H9 (cell line): Measurements from ENCODE around the gene PGLYRP4. TPM values are rescaled to one million over a fixed set of nuclear protein-coding genes. Genes with fewer than 3 reads are reported as not detected.

Source experiments
- DNase-seq: peaks from one replicate; pipeline ENCODE4 v3.0.0-alpha.2; 2017
- H2AFZ ChIP-seq: one replicate; pipeline ENCODE4 v1.6.1; 2013; ENCODE audit warnings: mild to moderate bottlenecking, low read length, control low read depth, moderate library complexity
- H2AK5ac ChIP-seq: 2 replicates; pipeline ENCODE4 v1.6.1; 2013; ENCODE audit warnings: low read length, control low read depth, mixed read lengths; ENCODE audit not compliant: insufficient read length
- H2BK120ac ChIP-seq: one replicate; pipeline ENCODE4 v1.6.1; 2013; ENCODE audit warnings: low read depth, mild to moderate bottlenecking, low read length, control low read depth, inconsistent platforms; ENCODE audit not compliant: poor library complexity, severe bottlenecking
- H2BK12ac ChIP-seq: 2 replicates; pipeline ENCODE4 v1.6.1; 2013; ENCODE audit warnings: low read length, control low read depth, mixed read lengths, low read depth; ENCODE audit not compliant: insufficient read length
- H2BK15ac ChIP-seq: 2 replicates; pipeline ENCODE4 v1.6.1; 2013; ENCODE audit warnings: low read depth, low read length, control low read depth
- H2BK20ac ChIP-seq: one replicate; pipeline ENCODE4 v1.6.1; 2013; ENCODE audit warnings: low read depth, mild to moderate bottlenecking, low read length, control low read depth, inconsistent platforms; ENCODE audit not compliant: poor library complexity, severe bottlenecking
- H2BK5ac ChIP-seq: 2 replicates; pipeline ENCODE4 v1.6.1; 2013; ENCODE audit warnings: low read length, control low read depth, mixed read lengths; ENCODE audit not compliant: insufficient read length
- H3K14ac ChIP-seq: 2 replicates; pipeline ENCODE4 v1.6.1; 2013; ENCODE audit warnings: low read length, control low read depth; ENCODE audit not compliant: insufficient read depth
- H3K18ac ChIP-seq: 2 replicates; pipeline ENCODE4 v1.6.1; 2013; ENCODE audit warnings: low read depth, mild to moderate bottlenecking, mixed read lengths, low read length, control low read depth; ENCODE audit not compliant: insufficient read length
- H3K23ac ChIP-seq: 2 replicates; pipeline ENCODE4 v1.6.1; 2013; ENCODE audit warnings: low read length, control low read depth, mixed read lengths, low read depth; ENCODE audit not compliant: insufficient read length
- H3K23me2 ChIP-seq: 2 replicates; pipeline ENCODE4 v1.6.1; 2013; ENCODE audit warnings: low read depth, mild to moderate bottlenecking, mixed read lengths, low read length, control low read depth; ENCODE audit not compliant: insufficient read length, poor library complexity, severe bottlenecking
- H3K27ac ChIP-seq: 2 replicates; pipeline ENCODE4 v1.5.1; 2013; ENCODE audit warnings: low read length, control low read depth, mixed read lengths, low read depth; ENCODE audit not compliant: insufficient read length
- H3K27me3 ChIP-seq: 2 replicates; pipeline ENCODE4 v1.6.1; 2013; ENCODE audit warnings: low read length, control low read depth, inconsistent platforms; ENCODE audit not compliant: insufficient read depth
- H3K4ac ChIP-seq: 2 replicates; pipeline ENCODE4 v1.6.1; 2013; ENCODE audit warnings: low read depth, mild to moderate bottlenecking, control low read depth, inconsistent platforms, low read length, moderate library complexity
- H3K4me1 ChIP-seq: 2 replicates; pipeline ENCODE4 v1.6.1; 2013; ENCODE audit warnings: low read length, control low read depth, inconsistent platforms; ENCODE audit not compliant: insufficient read depth
- H3K4me2 ChIP-seq: 2 replicates; pipeline ENCODE4 v1.6.1; 2013; ENCODE audit warnings: low read length, control low read depth, mixed read lengths; ENCODE audit not compliant: insufficient read length, insufficient read depth
- H3K56ac ChIP-seq: 2 replicates; pipeline ENCODE4 v1.6.1; 2013; ENCODE audit warnings: low read depth, mild to moderate bottlenecking, mixed read lengths, low read length, control low read depth; ENCODE audit not compliant: insufficient read length
- H3K79me1 ChIP-seq: 2 replicates; pipeline ENCODE4 v1.6.1; 2013; ENCODE audit warnings: low read depth, mild to moderate bottlenecking, moderate library complexity, low read length, control low read depth, inconsistent platforms; ENCODE audit not compliant: insufficient read depth, poor library complexity, severe bottlenecking
- H3K79me2 ChIP-seq: 2 replicates; pipeline ENCODE4 v1.6.1; 2013; ENCODE audit warnings: low read length, control low read depth, inconsistent platforms; ENCODE audit not compliant: insufficient read depth
- H3K9ac ChIP-seq: 2 replicates; pipeline ENCODE4 v1.6.1; 2013; ENCODE audit warnings: low read length, control low read depth, mixed read lengths; ENCODE audit not compliant: insufficient read length; ENCODE audit errors: extremely low read depth
- H3K9me3 ChIP-seq: one replicate; pipeline ENCODE4 v1.6.1; 2013; ENCODE audit warnings: low read depth, low read length, inconsistent platforms; ENCODE audit not compliant: control insufficient read depth
- H3T11ph ChIP-seq: one replicate; pipeline ENCODE4 v1.6.1; 2013; ENCODE audit warnings: mild to moderate bottlenecking, low read length, control low read depth, inconsistent platforms
- H4K20me1 ChIP-seq: one replicate; pipeline ENCODE4 v1.6.1; 2013; ENCODE audit not compliant: control insufficient read depth, insufficient read length, insufficient read depth
- H4K5ac ChIP-seq: 2 replicates; pipeline ENCODE4 v1.6.1; 2013; ENCODE audit warnings: low read depth, mild to moderate bottlenecking, mixed read lengths, low read length, control low read depth; ENCODE audit not compliant: insufficient read length
- H4K8ac ChIP-seq: replicated peaks from 2 replicates; pipeline ENCODE4 v1.6.1; 2013; ENCODE audit warnings: low read length, control low read depth, mixed read lengths, low read depth; ENCODE audit not compliant: insufficient read length
- H4K91ac ChIP-seq: 2 replicates; pipeline ENCODE4 v1.6.1; 2013; ENCODE audit warnings: low read depth, mild to moderate bottlenecking, moderate library complexity, mixed read lengths, low read length, control low read depth; ENCODE audit not compliant: insufficient read length
- H3K27ac Mint-ChIP-seq, 3 experiments: 2 replicates in 2 of 3; 3 replicates in 1 of 3; pipeline ENCODE4 v1.8.0; 2020 to 2021; ENCODE audit warnings: mixed read lengths in 3 of 3, mild to moderate bottlenecking in 1 of 3, moderate library complexity in 1 of 3
- H3K27me3 Mint-ChIP-seq: 2 replicates; pipeline ENCODE4 v1.8.0; 2021; ENCODE audit warnings: low read depth, mild to moderate bottlenecking, moderate library complexity, mixed read lengths
- H3K36me3 Mint-ChIP-seq, 3 experiments: 2 replicates in 2 of 3; 3 replicates in 1 of 3; pipeline ENCODE4 v1.8.0; 2020 to 2021; ENCODE audit warnings: low read depth in 3 of 3, mixed read lengths in 3 of 3; ENCODE audit not compliant: insufficient read depth in 1 of 3
- H3K4me1 Mint-ChIP-seq, 2 experiments: 2 replicates each; pipeline ENCODE4 v1.8.0; 2020; ENCODE audit warnings: mixed read lengths in 2 of 2
- H3K4me3 Mint-ChIP-seq, 2 experiments: 2 replicates in 1 of 2; 3 replicates in 1 of 2; pipeline ENCODE4 v1.8.0; 2020 to 2021; ENCODE audit warnings: mild to moderate bottlenecking in 2 of 2, mixed read lengths in 2 of 2, moderate library complexity in 1 of 2
- H3K9me3 Mint-ChIP-seq, 2 experiments: 2 replicates in 1 of 2; 3 replicates in 1 of 2; pipeline ENCODE4 v1.8.0; 2020; ENCODE audit warnings: mild to moderate bottlenecking in 2 of 2, mixed read lengths in 2 of 2, moderate library complexity in 1 of 2
- WGBS: extraction: QIAGEN DNeasy Blood & Tissue Kit; methylation state at CpG from one replicate; pipeline ENCODE4 v1.1.7; 2013; ENCODE audit warnings: missing lambda C conversion rate, low lambda C conversion rate, mixed read lengths; ENCODE audit not compliant: insufficient read length; ENCODE audit errors: extremely low coverage; 5-methylcytosine and 5-hydroxymethylcytosine counted together
- total RNA-seq: library from RNA; stranded (reverse); gene quantifications from 2 replicates; pipeline ENCODE4 v1.2.1, GENCODE V29; 2021
- TF ChIP-seq, protein P1 (sequence below): fragments of 200-600 bp; sonication (generic); conservative IDR thresholded peaks from 3 replicates; pipeline ENCODE4 v1.8.0; 2021; ENCODE audit warnings: antibody characterized with exemption, mild to moderate bottlenecking

Gene PGLYRP4
- total RNA-seq, 1 experiment from 2014 or later: not detected

DNA sequence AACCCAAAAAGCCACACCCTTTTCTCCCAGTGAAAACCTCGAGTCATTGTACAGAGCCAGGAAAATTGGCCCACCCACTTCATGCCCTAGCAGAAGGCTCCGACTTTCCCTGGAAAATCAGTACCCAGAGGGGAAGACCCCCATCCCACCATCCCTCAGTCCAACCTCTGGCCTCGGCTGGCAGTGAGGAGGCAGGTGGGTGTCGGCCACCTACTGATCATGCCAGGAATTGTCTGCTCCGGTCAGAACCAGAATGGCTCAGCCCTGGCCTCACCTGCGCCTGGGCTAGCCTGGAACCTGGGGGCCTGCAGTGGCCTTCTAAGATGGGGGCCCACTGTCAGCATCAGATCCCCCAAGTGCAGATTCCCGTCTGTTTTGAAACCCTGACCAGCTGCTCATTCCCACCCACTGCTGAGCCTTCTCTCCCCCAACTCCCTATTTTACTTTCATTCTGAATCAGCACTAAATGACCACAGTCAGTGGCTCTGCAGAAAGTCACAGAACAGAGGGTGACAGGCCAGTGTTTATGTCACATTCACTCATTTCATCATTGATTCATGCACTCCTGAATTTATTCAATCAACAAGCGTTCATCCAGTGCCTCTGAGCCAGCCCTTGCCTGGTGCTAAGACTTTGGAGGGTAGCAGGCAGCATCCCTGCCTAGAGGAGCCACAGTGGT, 6.0 kb upstream of the PGLYRP4 start:
- H3K56ac ChIP-seq: no peak overlapping the region
- no peaks in the 10 kb centered on the region for H3K27me3 ChIP-seq
- Mint-ChIP-seq H3K27me3 (peaks cover 9% of the 10 kb centered on the region), H3K4me1 (no peaks in the 10 kb centered on the region), H3K9me3 (peaks cover 0 to 4% of the 10 kb centered on the region in 2 experiments; a peak in 2 of 5 replicates), H3K4me3 (no peak overlapping the region), H3K27ac (no peak overlapping the region), H3K36me3 (no peaks in the 10 kb centered on the region)
- H4K20me1 ChIP-seq: no peaks in the 10 kb centered on the region
- no peak overlapping the region for H2BK12ac ChIP-seq
- no peak overlapping the region for H3T11ph ChIP-seq
- H3K4me1 ChIP-seq: no peaks in the 10 kb centered on the region
- no peaks in the 10 kb centered on the region for H3K79me2 ChIP-seq
- H3K27ac ChIP-seq: no peak overlapping the region
- H3K23ac ChIP-seq: no peak overlapping the region
- no peak overlapping the region for H2AK5ac ChIP-seq
- H3K9ac ChIP-seq: no peak overlapping the region
- TF ChIP-seq, protein P1, sequence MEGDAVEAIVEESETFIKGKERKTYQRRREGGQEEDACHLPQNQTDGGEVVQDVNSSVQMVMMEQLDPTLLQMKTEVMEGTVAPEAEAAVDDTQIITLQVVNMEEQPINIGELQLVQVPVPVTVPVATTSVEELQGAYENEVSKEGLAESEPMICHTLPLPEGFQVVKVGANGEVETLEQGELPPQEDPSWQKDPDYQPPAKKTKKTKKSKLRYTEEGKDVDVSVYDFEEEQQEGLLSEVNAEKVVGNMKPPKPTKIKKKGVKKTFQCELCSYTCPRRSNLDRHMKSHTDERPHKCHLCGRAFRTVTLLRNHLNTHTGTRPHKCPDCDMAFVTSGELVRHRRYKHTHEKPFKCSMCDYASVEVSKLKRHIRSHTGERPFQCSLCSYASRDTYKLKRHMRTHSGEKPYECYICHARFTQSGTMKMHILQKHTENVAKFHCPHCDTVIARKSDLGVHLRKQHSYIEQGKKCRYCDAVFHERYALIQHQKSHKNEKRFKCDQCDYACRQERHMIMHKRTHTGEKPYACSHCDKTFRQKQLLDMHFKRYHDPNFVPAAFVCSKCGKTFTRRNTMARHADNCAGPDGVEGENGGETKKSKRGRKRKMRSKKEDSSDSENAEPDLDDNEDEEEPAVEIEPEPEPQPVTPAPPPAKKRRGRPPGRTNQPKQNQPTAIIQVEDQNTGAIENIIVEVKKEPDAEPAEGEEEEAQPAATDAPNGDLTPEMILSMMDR: 0 out of 3 replicates have a peak, but pooled peaks have one; percentile 11
- no CpG with 5 or more reads among the region's 8 CpGs for WGBS
- no peak overlapping the region for H4K8ac ChIP-seq
- H4K91ac ChIP-seq: no peak overlapping the region
- no peak overlapping the region for H2BK20ac ChIP-seq
- no peak overlapping the region for H2BK15ac ChIP-seq
- no peak overlapping the region for H2BK5ac ChIP-seq
- peak overlapping the region; percentile 28 for H4K5ac ChIP-seq
- H3K79me1 ChIP-seq: no peaks in the 10 kb centered on the region
- no peak overlapping the region for H3K14ac ChIP-seq
- no peak overlapping the region for H2AFZ ChIP-seq
- H3K23me2 ChIP-seq: no peaks in the 10 kb centered on the region
- no peak overlapping the region for H3K4me2 ChIP-seq
- H3K4ac ChIP-seq: no peak overlapping the region
- no peak overlapping the region for H3K18ac ChIP-seq
- H3K9me3 ChIP-seq: no peaks in the 10 kb centered on the region
- no peak for DNase-seq
- no peak overlapping the region for H2BK120ac ChIP-seq
